ENCODE measurements around the gene GFRA1.

Gene GFRA1

DNA sequence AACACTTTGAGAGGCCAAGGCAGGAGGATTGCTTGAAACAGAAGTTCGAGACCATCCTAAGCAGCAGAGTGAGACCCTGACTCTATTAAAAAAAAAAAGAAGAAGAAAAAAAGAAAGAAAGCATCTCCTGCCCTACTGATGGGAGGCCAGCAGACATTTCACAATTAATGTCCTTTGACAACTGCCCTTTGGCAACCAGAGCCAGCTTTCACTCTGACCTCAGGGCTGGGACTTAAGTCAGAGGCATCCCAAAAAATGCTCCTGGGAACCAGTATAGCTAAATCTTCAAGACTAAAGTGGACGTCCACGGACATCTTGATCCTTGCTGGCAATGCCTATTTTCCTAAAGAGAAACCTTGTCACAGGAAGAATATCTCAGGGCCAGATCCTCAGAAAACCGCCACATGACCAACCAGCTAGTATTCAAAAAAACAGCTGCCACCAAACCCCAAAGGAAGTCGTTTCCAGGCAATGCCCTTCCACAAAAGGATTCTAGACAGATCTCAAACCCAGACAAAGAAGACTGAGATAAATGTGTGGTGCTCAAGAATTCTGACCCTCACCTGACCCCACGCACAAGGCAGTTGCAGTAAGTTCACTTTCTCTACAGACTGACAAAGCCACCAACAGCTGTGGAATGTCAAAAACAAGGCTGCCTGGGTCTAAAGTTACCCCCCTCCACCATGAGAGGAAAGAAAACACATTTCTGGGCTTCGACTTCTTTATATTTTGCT lies 18.4 kb downstream of the GFRA1 start:
- Histone ChIP-seq H3K18ac (ENCODE audit: low read length) (no peak overlapping the region), H3K4me2 (ENCODE audit: insufficient read depth, low read length, poor library complexity, severe bottlenecking) (no peak overlapping the region), H3K27ac (replicated peaks; ENCODE audit: low read length) (no peak overlapping the region), H2BK12ac (ENCODE audit: low read length) (no peak overlapping the region), H3K9me3 (replicated peaks in 1 of 2; ENCODE audit: control insufficient read depth in 2 of 2, insufficient read depth in 1 of 2, low read depth in 1 of 2, low read length in 2 of 2) (no peaks in the 10 kb centered on the region), H3K9ac (ENCODE audit: low read depth, low read length, poor library complexity) (no peak overlapping the region), H2AK5ac (ENCODE audit: low read depth, low read length) (no peak overlapping the region), H4K91ac (ENCODE audit: low read depth, low read length, poor library complexity) (no peak overlapping the region), H3K4ac (ENCODE audit: low read length) (no peak overlapping the region), H2AFZ (ENCODE audit: low read length) (no peak overlapping the region), H3K27me3 (ENCODE audit: control insufficient read depth in 3 of 3, insufficient read depth in 3 of 3, low read depth in 1 of 3, low read length in 3 of 3) (no peaks in the 10 kb centered on the region), H3K79me1 (ENCODE audit: low read depth, low read length) (no peaks in the 10 kb centered on the region), H3K4me1 (ENCODE audit: control insufficient read depth in 2 of 2, insufficient read depth in 1 of 2, low read depth in 1 of 2, low read length in 2 of 2) (peaks cover 4 to 35% of the 10 kb centered on the region in 2 donors), H2BK5ac (ENCODE audit: low read length) (no peak overlapping the region), H3K4me3 (ENCODE audit: low read length in 2 of 2) (no peak overlapping the region), H3K23ac (ENCODE audit: low read depth, low read length, poor library complexity) (no peak overlapping the region), H3K14ac (ENCODE audit: low read length) (no peak overlapping the region), H2BK120ac (ENCODE audit: low read depth, low read length) (no peak overlapping the region), H2BK15ac (ENCODE audit: low read length) (no peak overlapping the region), H3K36me3 (replicated peaks in 1 of 2; ENCODE audit: control insufficient read depth in 2 of 2, insufficient read depth in 2 of 2, low read length in 2 of 2) (peaks cover 0 to 25% of the 10 kb centered on the region in 2 donors), H4K8ac (ENCODE audit: low read depth, low read length) (no peak overlapping the region)
- WGBS, 2 donors (ENCODE audit: extremely low coverage in 2 of 2, insufficient read length in 2 of 2, insufficient replicate concordance in 1 of 2), result no CpG with 5 or more reads among the region's 7 CpGs
- peak; percentile 31 for DNase-seq (ENCODE audit: low spot score)

- H2BK12ac ChIP-seq (ENCODE audit: low read length), result no peak overlapping the region
- no peak for DNase-seq (ENCODE audit: low spot score)
- no CpG with 5 or more reads among the region's 4 CpGs for WGBS, 2 donors (ENCODE audit: extremely low coverage in 2 of 2, insufficient read length in 2 of 2, insufficient replicate concordance in 1 of 2)
- no peak overlapping the region for H2AK5ac ChIP-seq (ENCODE audit: low read depth, low read length)
- H3K4ac ChIP-seq (ENCODE audit: low read length), result no peak overlapping the region
- H2BK5ac ChIP-seq (ENCODE audit: low read length), result no peak overlapping the region
- peaks cover 0 to 25% of the 10 kb centered on the region in 2 donors for H3K36me3 ChIP-seq (replicated peaks in 1 of 2; ENCODE audit: control insufficient read depth in 2 of 2, insufficient read depth in 2 of 2, low read length in 2 of 2)
- no peak overlapping the region for H3K23ac ChIP-seq (ENCODE audit: low read depth, low read length, poor library complexity)
- no peak overlapping the region for H3K27ac ChIP-seq (replicated peaks; ENCODE audit: low read length)
- H3K27me3 ChIP-seq (ENCODE audit: control insufficient read depth in 3 of 3, insufficient read depth in 3 of 3, low read depth in 1 of 3, low read length in 3 of 3), result no peaks in the 10 kb centered on the region
- H3K4me3 ChIP-seq (ENCODE audit: low read length in 2 of 2), result no peak overlapping the region
- no peaks in the 10 kb centered on the region for H3K79me1 ChIP-seq (ENCODE audit: low read depth, low read length)
- no peak overlapping the region for H2AFZ ChIP-seq (ENCODE audit: low read length)
- H3K18ac ChIP-seq (ENCODE audit: low read length), result no peak overlapping the region
- H2BK120ac ChIP-seq (ENCODE audit: low read depth, low read length), result no peak overlapping the region
- no peak overlapping the region for H2BK15ac ChIP-seq (ENCODE audit: low read length)
- no peak overlapping the region for H3K4me2 ChIP-seq (ENCODE audit: insufficient read depth, low read length, poor library complexity, severe bottlenecking)
- no peak overlapping the region for H4K91ac ChIP-seq (ENCODE audit: low read depth, low read length, poor library complexity)
- H3K9me3 ChIP-seq (replicated peaks in 1 of 2; ENCODE audit: control insufficient read depth in 2 of 2, insufficient read depth in 1 of 2, low read depth in 1 of 2, low read length in 2 of 2), result no peaks in the 10 kb centered on the region
- no peak overlapping the region for H3K14ac ChIP-seq (ENCODE audit: low read length)
- no peak overlapping the region for H3K9ac ChIP-seq (ENCODE audit: low read depth, low read length, poor library complexity)
- H3K4me1 ChIP-seq (ENCODE audit: control insufficient read depth in 2 of 2, insufficient read depth in 1 of 2, low read depth in 1 of 2, low read length in 2 of 2), result peaks cover 4 to 35% of the 10 kb centered on the region in 2 donors
- H4K8ac ChIP-seq (ENCODE audit: low read depth, low read length), result no peak overlapping the region
Measured at GRCh38 chr10:116253716-116254115, 19.3 kb downstream of the GFRA1 start.

- Histone ChIP-seq H2AK5ac (ENCODE audit: low read depth, low read length) (no peak overlapping the region), H3K9ac (ENCODE audit: low read depth, low read length, poor library complexity) (peak overlapping the region; percentile 24), H4K8ac (ENCODE audit: low read depth, low read length) (no peak overlapping the region), H3K18ac (ENCODE audit: low read length) (no peak overlapping the region), H3K4ac (ENCODE audit: low read length) (no peak overlapping the region), H3K4me2 (ENCODE audit: insufficient read depth, low read length, poor library complexity, severe bottlenecking) (no peak overlapping the region), H3K79me1 (ENCODE audit: low read depth, low read length) (no peaks in the 10 kb centered on the region), H3K9me3 (replicated peaks in 1 of 2; ENCODE audit: control insufficient read depth in 2 of 2, insufficient read depth in 1 of 2, low read depth in 1 of 2, low read length in 2 of 2) (no peaks in the 10 kb centered on the region), H3K27ac (replicated peaks; ENCODE audit: low read length) (no peak overlapping the region), H3K4me1 (ENCODE audit: control insufficient read depth in 2 of 2, insufficient read depth in 1 of 2, low read depth in 1 of 2, low read length in 2 of 2) (peaks cover 4 to 32% of the 10 kb centered on the region in 2 donors), H2BK120ac (ENCODE audit: low read depth, low read length) (no peak overlapping the region), H2AFZ (ENCODE audit: low read length) (no peak overlapping the region), H3K4me3 (ENCODE audit: low read length in 2 of 2) (peak overlapping the region in 1 of 2 donors; percentile 37), H3K23ac (ENCODE audit: low read depth, low read length, poor library complexity) (no peak overlapping the region), H3K14ac (ENCODE audit: low read length) (no peak overlapping the region), H2BK5ac (ENCODE audit: low read length) (no peak overlapping the region), H3K36me3 (replicated peaks in 1 of 2; ENCODE audit: control insufficient read depth in 2 of 2, insufficient read depth in 2 of 2, low read length in 2 of 2) (peaks cover 0 to 18% of the 10 kb centered on the region in 2 donors), H2BK15ac (ENCODE audit: low read length) (peak overlapping the region; percentile 8), H2BK12ac (ENCODE audit: low read length) (no peak overlapping the region), H4K91ac (ENCODE audit: low read depth, low read length, poor library complexity) (no peak overlapping the region), H3K27me3 (ENCODE audit: control insufficient read depth in 3 of 3, insufficient read depth in 3 of 3, low read depth in 1 of 3, low read length in 3 of 3) (no peaks in the 10 kb centered on the region)
- no CpG with 5 or more reads among the region's 12 CpGs for WGBS, 2 donors (ENCODE audit: extremely low coverage in 2 of 2, insufficient read length in 2 of 2, insufficient replicate concordance in 1 of 2)
- DNase-seq (ENCODE audit: low spot score), result no peak
Measured at GRCh38 chr10:116251602-116252395, 21.2 kb downstream of the GFRA1 start.

DNA sequence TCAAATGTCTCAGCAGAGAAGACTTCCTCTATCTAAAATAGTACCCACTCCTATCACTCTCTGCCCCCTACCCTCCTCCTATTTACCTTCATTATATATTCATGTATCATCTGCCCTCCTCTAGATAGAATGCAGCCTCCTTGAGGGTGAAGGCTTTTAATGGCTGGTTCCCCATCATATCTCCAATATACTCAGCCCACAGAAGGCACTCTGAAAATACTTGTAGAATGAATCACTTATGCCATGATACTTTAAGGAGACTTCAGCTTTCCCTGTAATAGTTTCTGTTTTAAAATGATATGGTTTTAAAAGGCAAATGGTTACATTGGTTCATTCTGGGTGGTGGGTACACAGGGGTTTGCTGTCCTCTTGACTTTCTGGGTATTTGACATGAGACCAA lies 25.3 kb downstream of the GFRA1 start:
- Histone ChIP-seq H3K4ac (ENCODE audit: low read length) (no peak overlapping the region), H3K9ac (ENCODE audit: low read depth, low read length, poor library complexity) (no peak overlapping the region), H2BK12ac (ENCODE audit: low read length) (no peak overlapping the region), H2AFZ (ENCODE audit: low read length) (no peak overlapping the region), H3K18ac (ENCODE audit: low read length) (no peak overlapping the region), H2BK5ac (ENCODE audit: low read length) (no peak overlapping the region), H3K23ac (ENCODE audit: low read depth, low read length, poor library complexity) (no peak overlapping the region), H3K36me3 (replicated peaks in 1 of 2; ENCODE audit: control insufficient read depth in 2 of 2, insufficient read depth in 2 of 2, low read length in 2 of 2) (peaks cover 0 to 25% of the 10 kb centered on the region in 2 donors), H2BK15ac (ENCODE audit: low read length) (no peak overlapping the region), H3K9me3 (replicated peaks in 1 of 2; ENCODE audit: control insufficient read depth in 2 of 2, insufficient read depth in 1 of 2, low read depth in 1 of 2, low read length in 2 of 2) (no peaks in the 10 kb centered on the region), H3K4me1 (ENCODE audit: control insufficient read depth in 2 of 2, insufficient read depth in 1 of 2, low read depth in 1 of 2, low read length in 2 of 2) (peaks cover 0 to 8% of the 10 kb centered on the region in 2 donors), H3K27me3 (ENCODE audit: control insufficient read depth in 3 of 3, insufficient read depth in 3 of 3, low read depth in 1 of 3, low read length in 3 of 3) (no peaks in the 10 kb centered on the region), H4K8ac (ENCODE audit: low read depth, low read length) (no peak overlapping the region), H3K4me2 (ENCODE audit: insufficient read depth, low read length, poor library complexity, severe bottlenecking) (no peak overlapping the region), H4K91ac (ENCODE audit: low read depth, low read length, poor library complexity) (no peak overlapping the region), H3K14ac (ENCODE audit: low read length) (no peak overlapping the region), H2BK120ac (ENCODE audit: low read depth, low read length) (no peak overlapping the region), H3K27ac (replicated peaks; ENCODE audit: low read length) (no peak overlapping the region), H3K4me3 (ENCODE audit: low read length in 2 of 2) (no peak overlapping the region), H3K79me1 (ENCODE audit: low read depth, low read length) (no peaks in the 10 kb centered on the region), H2AK5ac (ENCODE audit: low read depth, low read length) (no peak overlapping the region)
- no peak for DNase-seq (ENCODE audit: low spot score)
